ENCODE data around the gene PAK5.

- no peak for TF ChIP-seq CTCF (IDR thresholded peaks at IDR 0.05)
- no peak for TF ChIP-seq REST (IDR thresholded peaks at IDR 0.05; ENCODE audit: insufficient read depth in 1 of 2, low read depth in 2 of 2, low read length in 1 of 2)
Measured at GRCh38 chr20:9672981-9673380, 165.9 kb downstream of the PAK5 start.

Measured in Panc1 (cell line).